ENCODE results near the gene SMC4. TPM values are rescaled to one million over a fixed set of nuclear protein-coding genes. Genes with fewer than 3 reads are reported as not detected.
"Not testable (repeated sequence)": the region's sequence is repeated elsewhere in the genome, so short reads cannot be mapped to it uniquely, and the experiment has no call there.

SMC4 gene
- total RNA-seq, 1 donor from 2014 or later, result 180 TPM

GRCh38 chr3:160451602-160452001 is 52.2 kb downstream of the SMC4 start:
- Mint-ChIP-seq H3K4me3 (no peak overlapping the region), H3K27ac (ENCODE audit: unreplicated experiment) (no peak overlapping the region), H3K4me1 (peaks cover 33% of the 10 kb centered on the region), H3K9me3 (no peaks in the 10 kb centered on the region), H3K27me3 (ENCODE audit: low read depth) (no peaks in the 10 kb centered on the region), H3K36me3 (ENCODE audit: low read depth) (peaks cover 5% of the 10 kb centered on the region)
- DNase-seq (ENCODE audit: low read depth, low spot score), result no peak
- TF ChIP-seq CTCF (conservative IDR thresholded peaks at IDR 0.05), result no peak

GRCh38 chr3:160452251-160452650 is 52.8 kb downstream of the SMC4 start:
- Mint-ChIP-seq H3K4me3 (peak overlapping the region; percentile 68), H3K4me1 (peaks cover 27% of the 10 kb centered on the region)
- H3K27ac Mint-ChIP-seq (ENCODE audit: unreplicated experiment); H3K36me3 Mint-ChIP-seq (ENCODE audit: low read depth); DNase-seq (ENCODE audit: low read depth, low spot score); H3K9me3 Mint-ChIP-seq; H3K27me3 Mint-ChIP-seq (ENCODE audit: low read depth): not testable (repeated sequence)

- Mint-ChIP-seq H3K9me3 (no peaks in the 10 kb centered on the region), H3K4me1 (peaks cover 6% of the 10 kb centered on the region), H3K4me3 (no peak overlapping the region), H3K36me3 (ENCODE audit: low read depth) (no peaks in the 10 kb centered on the region), H3K27ac (ENCODE audit: unreplicated experiment) (no peak overlapping the region), H3K27me3 (ENCODE audit: low read depth) (no peaks in the 10 kb centered on the region)
- no peak for TF ChIP-seq CTCF (conservative IDR thresholded peaks at IDR 0.05)
- no peak for DNase-seq (ENCODE audit: low read depth, low spot score)
Measured at GRCh38 chr3:160454995-160455394, 55.5 kb downstream of the SMC4 start.

- Mint-ChIP-seq H3K27me3 (ENCODE audit: low read depth) (no peaks in the 10 kb centered on the region), H3K4me1 (no peaks in the 10 kb centered on the region), H3K4me3 (no peak overlapping the region), H3K9me3 (no peaks in the 10 kb centered on the region), H3K36me3 (ENCODE audit: low read depth) (no peaks in the 10 kb centered on the region), H3K27ac (ENCODE audit: unreplicated experiment) (no peak overlapping the region)
- no peak for TF ChIP-seq CTCF (conservative IDR thresholded peaks at IDR 0.05)
- no peak for DNase-seq (ENCODE audit: low read depth, low spot score)
Measured at GRCh38 chr3:160455846-160456245, 56.4 kb downstream of the SMC4 start.

- DNase-seq (ENCODE audit: low read depth, low spot score), result no peak
- Mint-ChIP-seq H3K27me3 (ENCODE audit: low read depth) (no peaks in the 10 kb centered on the region), H3K9me3 (peaks cover 4% of the 10 kb centered on the region), H3K4me3 (no peak overlapping the region), H3K4me1 (no peaks in the 10 kb centered on the region), H3K36me3 (ENCODE audit: low read depth) (no peaks in the 10 kb centered on the region), H3K27ac (ENCODE audit: unreplicated experiment) (no peak overlapping the region)
- no peak for TF ChIP-seq CTCF (conservative IDR thresholded peaks at IDR 0.05)
Measured at GRCh38 chr3:160458151-160458550, 58.7 kb downstream of the SMC4 start.

- Mint-ChIP-seq H3K36me3 (ENCODE audit: low read depth) (no peaks in the 10 kb centered on the region), H3K4me3 (no peak overlapping the region), H3K9me3 (peaks cover 4% of the 10 kb centered on the region), H3K4me1 (no peaks in the 10 kb centered on the region), H3K27me3 (ENCODE audit: low read depth) (no peaks in the 10 kb centered on the region), H3K27ac (ENCODE audit: unreplicated experiment) (no peak overlapping the region)
- no peak for TF ChIP-seq CTCF (conservative IDR thresholded peaks at IDR 0.05)
- DNase-seq (ENCODE audit: low read depth, low spot score), result no peak
Measured at GRCh38 chr3:160459450-160459970, 60.1 kb downstream of the SMC4 start.
